Progenitor cell of endocrine pancreas (in vitro differentiated cells): ENCODE data around the gene FOXP1. TPM values are rescaled to one million over a fixed set of nuclear protein-coding genes. Genes with fewer than 3 reads are reported as not detected.

Experiments
- DNase-seq: peaks from one replicate; pipeline ENCODE4 v3.0.0; 2021; ENCODE audit warnings: low spot score; ENCODE audit not compliant: unreplicated experiment
- H3K27ac Mint-ChIP-seq: 2 replicates; pipeline ENCODE4 v1.8.0; 2021; ENCODE audit warnings: mild to moderate bottlenecking, moderate library complexity, mixed read lengths
- H3K27me3 Mint-ChIP-seq: 2 replicates; pipeline ENCODE4 v1.8.0; 2021; ENCODE audit warnings: mixed read lengths
- H3K36me3 Mint-ChIP-seq: 2 replicates; pipeline ENCODE4 v1.8.0; 2022; ENCODE audit warnings: mixed read lengths; ENCODE audit not compliant: insufficient read depth
- H3K4me1 Mint-ChIP-seq: 2 replicates; pipeline ENCODE4 v1.8.0; 2021; ENCODE audit warnings: low read depth, mixed read lengths
- H3K4me3 Mint-ChIP-seq: 2 replicates; pipeline ENCODE4 v1.8.0; 2021; ENCODE audit warnings: low read depth, mild to moderate bottlenecking, moderate library complexity, mixed read lengths
- H3K9me3 Mint-ChIP-seq: 2 replicates; pipeline ENCODE4 v1.8.0; 2021; ENCODE audit warnings: low read depth, mixed read lengths
- total RNA-seq: library from RNA; stranded (reverse); gene quantifications from 2 replicates; pipeline ENCODE4 v1.2.1, GENCODE V29; 2021
- TF ChIP-seq, protein P1 (sequence below): fragments of 200-600 bp; sonication (generic); IDR thresholded peaks from one replicate; pipeline ENCODE4 v1.5.0; 2021; ENCODE audit warnings: antibody characterized with exemption, mild to moderate bottlenecking; ENCODE audit not compliant: unreplicated experiment

Gene FOXP1
- total RNA-seq, 1 donor from 2014 or later, result 242 TPM

GRCh38 chr3:71585131-71585530 lies 1.6 kb upstream of the FOXP1 start:
- H3K4me1 Mint-ChIP-seq, result peaks cover 30% of the 10 kb centered on the region
- H3K27ac Mint-ChIP-seq, result peak overlapping the region; percentile 96
- H3K9me3 Mint-ChIP-seq, result peaks cover 4% of the 10 kb centered on the region
- DNase-seq, result no peak
- H3K36me3 Mint-ChIP-seq, result no peaks in the 10 kb centered on the region
- H3K27me3 Mint-ChIP-seq, result no peaks in the 10 kb centered on the region
- TF ChIP-seq, protein P1, sequence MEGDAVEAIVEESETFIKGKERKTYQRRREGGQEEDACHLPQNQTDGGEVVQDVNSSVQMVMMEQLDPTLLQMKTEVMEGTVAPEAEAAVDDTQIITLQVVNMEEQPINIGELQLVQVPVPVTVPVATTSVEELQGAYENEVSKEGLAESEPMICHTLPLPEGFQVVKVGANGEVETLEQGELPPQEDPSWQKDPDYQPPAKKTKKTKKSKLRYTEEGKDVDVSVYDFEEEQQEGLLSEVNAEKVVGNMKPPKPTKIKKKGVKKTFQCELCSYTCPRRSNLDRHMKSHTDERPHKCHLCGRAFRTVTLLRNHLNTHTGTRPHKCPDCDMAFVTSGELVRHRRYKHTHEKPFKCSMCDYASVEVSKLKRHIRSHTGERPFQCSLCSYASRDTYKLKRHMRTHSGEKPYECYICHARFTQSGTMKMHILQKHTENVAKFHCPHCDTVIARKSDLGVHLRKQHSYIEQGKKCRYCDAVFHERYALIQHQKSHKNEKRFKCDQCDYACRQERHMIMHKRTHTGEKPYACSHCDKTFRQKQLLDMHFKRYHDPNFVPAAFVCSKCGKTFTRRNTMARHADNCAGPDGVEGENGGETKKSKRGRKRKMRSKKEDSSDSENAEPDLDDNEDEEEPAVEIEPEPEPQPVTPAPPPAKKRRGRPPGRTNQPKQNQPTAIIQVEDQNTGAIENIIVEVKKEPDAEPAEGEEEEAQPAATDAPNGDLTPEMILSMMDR, result no peak
- H3K4me3 Mint-ChIP-seq, result peak overlapping the region; percentile 80

GRCh38 chr3:71584394-71585011 lies 975 bp upstream of the FOXP1 start:
- no peaks in the 10 kb centered on the region for H3K27me3 Mint-ChIP-seq
- peak; percentile 16 for DNase-seq
- TF ChIP-seq, protein P1, result no peak
- H3K36me3 Mint-ChIP-seq, result no peaks in the 10 kb centered on the region
- peak overlapping the region; percentile 96 for H3K27ac Mint-ChIP-seq
- H3K4me1 Mint-ChIP-seq, result peaks cover 36% of the 10 kb centered on the region
- H3K9me3 Mint-ChIP-seq, result no peaks in the 10 kb centered on the region
- H3K4me3 Mint-ChIP-seq, result peak overlapping the region; percentile 80

GRCh38 chr3:71582612-71583565 lies 639 bp downstream of the FOXP1 start:
- H3K27me3 Mint-ChIP-seq, result no peaks in the 10 kb centered on the region
- H3K27ac Mint-ChIP-seq, result peak overlapping the region; percentile 99
- no peaks in the 10 kb centered on the region for H3K9me3 Mint-ChIP-seq
- H3K4me3 Mint-ChIP-seq, result peak overlapping the region; percentile 96
- H3K4me1 Mint-ChIP-seq, result peaks cover 46% of the 10 kb centered on the region
- peak; percentile 74 for DNase-seq
- TF ChIP-seq, protein P1, result no peak
- H3K36me3 Mint-ChIP-seq, result no peaks in the 10 kb centered on the region

- H3K36me3 Mint-ChIP-seq, result no peaks in the 10 kb centered on the region
- H3K27ac Mint-ChIP-seq, result peak overlapping the region; percentile 99
- peak; percentile 54 for DNase-seq
- TF ChIP-seq, protein P1, result no peak
- H3K9me3 Mint-ChIP-seq, result no peaks in the 10 kb centered on the region
- H3K27me3 Mint-ChIP-seq, result no peaks in the 10 kb centered on the region
- H3K4me1 Mint-ChIP-seq, result peaks cover 54% of the 10 kb centered on the region
- H3K4me3 Mint-ChIP-seq, result peak overlapping the region; percentile 96
These were observed 1.4 kb downstream of the FOXP1 start for GRCh38 chr3:71582036-71582611.

- H3K27ac Mint-ChIP-seq, result peak overlapping the region; percentile 99
- TF ChIP-seq, protein P1, result no peak
- H3K4me3 Mint-ChIP-seq, result peak overlapping the region; percentile 96
- no peaks in the 10 kb centered on the region for H3K27me3 Mint-ChIP-seq
- H3K4me1 Mint-ChIP-seq, result peaks cover 58% of the 10 kb centered on the region
- no peaks in the 10 kb centered on the region for H3K9me3 Mint-ChIP-seq
- H3K36me3 Mint-ChIP-seq, result no peaks in the 10 kb centered on the region
- DNase-seq, result peak; percentile 16
These were observed 2.0 kb downstream of the FOXP1 start for GRCh38 chr3:71581457-71582035.
